ENCODE results near the gene ELAVL4.

The ELAVL4 gene

DNA sequence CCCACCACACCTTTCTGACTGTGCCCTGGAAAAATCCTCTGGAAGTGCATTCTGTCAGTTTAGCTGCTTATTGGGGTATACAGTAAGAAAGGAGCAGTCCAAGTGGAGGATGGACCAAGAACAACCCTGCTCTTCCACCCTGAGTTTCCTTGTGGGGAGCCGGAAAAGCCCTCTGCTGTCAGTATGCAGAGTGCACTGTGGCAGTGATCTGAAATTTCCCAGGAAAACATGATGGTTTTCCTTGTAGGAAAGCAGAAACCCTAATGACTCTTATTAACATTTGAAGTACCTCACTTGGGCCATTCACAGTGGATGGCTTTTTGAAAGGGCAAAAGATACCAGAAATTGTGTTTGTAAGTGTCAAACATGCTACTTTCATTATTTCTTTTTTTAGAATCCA is 20.5 kb downstream of the ELAVL4 start:
- TF ChIP-seq CTCF (IDR thresholded peaks at IDR 0.05; ENCODE audit: borderline replicate concordance, control extremely low read depth, extremely low read depth, insufficient read depth, missing control alignments): no peak
- DNase-seq (ENCODE audit: low spot score): no peak
- in situ Hi-C loops (cut with MboI; ENCODE audit: low sequenced_read_pairs, unreplicated experiment): no loop called here

- TF ChIP-seq CTCF (IDR thresholded peaks at IDR 0.05; ENCODE audit: borderline replicate concordance, control extremely low read depth, extremely low read depth, insufficient read depth, missing control alignments): no peak
- DNase-seq (ENCODE audit: low spot score): no peak
- in situ Hi-C loops (cut with MboI; ENCODE audit: low sequenced_read_pairs, unreplicated experiment): no loop called here
Observed at GRCh38 chr1:50132347-50132894, 23.7 kb downstream of the ELAVL4 start.

- no peak for DNase-seq (ENCODE audit: low spot score)
- in situ Hi-C loops (cut with MboI; ENCODE audit: low sequenced_read_pairs, unreplicated experiment): no loop called here
- no peak for TF ChIP-seq CTCF (IDR thresholded peaks at IDR 0.05; ENCODE audit: borderline replicate concordance, control extremely low read depth, extremely low read depth, insufficient read depth, missing control alignments)
Observed at GRCh38 chr1:50135716-50136115, 27.0 kb downstream of the ELAVL4 start.

DNA sequence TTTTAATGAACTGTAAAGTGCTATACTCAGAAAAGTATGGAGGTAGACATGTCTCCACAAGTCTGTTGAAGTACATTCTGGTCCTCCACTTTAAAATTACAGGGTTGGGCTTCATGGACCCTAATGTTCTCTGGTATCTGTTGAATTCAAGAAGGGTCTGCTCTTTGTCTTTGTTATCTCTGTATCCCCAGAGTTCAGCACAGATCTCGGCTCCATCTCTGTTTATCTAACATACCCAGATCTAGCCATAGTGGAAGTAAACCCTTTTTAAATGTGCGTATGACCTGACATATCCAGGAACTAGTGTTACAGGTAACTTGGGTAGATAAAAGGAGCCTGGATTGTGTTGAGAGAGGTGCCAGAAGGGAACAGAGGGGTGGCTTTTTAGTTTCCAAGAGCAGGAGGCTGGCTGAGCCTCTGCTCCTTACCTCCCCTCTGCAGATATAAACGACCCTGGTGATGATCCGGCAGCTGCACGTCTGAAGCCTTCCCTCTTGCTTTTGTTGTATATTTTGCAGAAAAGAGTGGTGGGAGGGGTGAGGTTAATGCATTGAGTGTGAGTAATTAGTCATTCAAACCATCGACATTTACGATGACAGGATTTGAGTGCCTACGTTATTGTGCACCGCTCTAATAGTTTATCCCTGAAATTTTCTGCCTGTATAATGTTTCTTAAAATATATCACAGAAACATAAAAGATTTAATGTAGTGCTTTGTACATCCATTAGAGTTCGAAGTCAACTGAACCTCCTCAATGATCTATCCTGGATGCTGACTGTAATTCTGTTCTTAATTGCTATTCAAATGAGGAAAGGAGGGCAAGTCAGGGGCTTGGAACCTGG is 30.8 kb downstream of the ELAVL4 start:
- DNase-seq (ENCODE audit: low spot score): no peak
- no peak for TF ChIP-seq CTCF (IDR thresholded peaks at IDR 0.05; ENCODE audit: borderline replicate concordance, control extremely low read depth, extremely low read depth, insufficient read depth, missing control alignments)
- in situ Hi-C loops (cut with MboI; ENCODE audit: low sequenced_read_pairs, unreplicated experiment): no loop called here

DNA sequence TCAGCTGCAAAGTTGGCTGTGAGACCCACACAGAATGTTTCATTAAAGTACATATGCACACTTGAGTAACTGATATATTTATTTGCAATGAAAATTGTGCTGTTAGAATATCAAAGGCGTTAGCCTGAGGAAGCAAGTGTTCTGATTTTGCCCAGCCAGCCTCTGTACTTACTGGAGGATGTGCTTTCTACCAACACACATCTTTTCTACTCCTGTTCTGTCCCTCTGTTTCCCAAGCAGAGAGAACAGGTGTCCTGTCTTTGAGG is 31.4 kb downstream of the ELAVL4 start:
- in situ Hi-C loops (cut with MboI; ENCODE audit: low sequenced_read_pairs, unreplicated experiment): no loop called here
- DNase-seq (ENCODE audit: low spot score): no peak
- no peak for TF ChIP-seq CTCF (IDR thresholded peaks at IDR 0.05; ENCODE audit: borderline replicate concordance, control extremely low read depth, extremely low read depth, insufficient read depth, missing control alignments)

DNA sequence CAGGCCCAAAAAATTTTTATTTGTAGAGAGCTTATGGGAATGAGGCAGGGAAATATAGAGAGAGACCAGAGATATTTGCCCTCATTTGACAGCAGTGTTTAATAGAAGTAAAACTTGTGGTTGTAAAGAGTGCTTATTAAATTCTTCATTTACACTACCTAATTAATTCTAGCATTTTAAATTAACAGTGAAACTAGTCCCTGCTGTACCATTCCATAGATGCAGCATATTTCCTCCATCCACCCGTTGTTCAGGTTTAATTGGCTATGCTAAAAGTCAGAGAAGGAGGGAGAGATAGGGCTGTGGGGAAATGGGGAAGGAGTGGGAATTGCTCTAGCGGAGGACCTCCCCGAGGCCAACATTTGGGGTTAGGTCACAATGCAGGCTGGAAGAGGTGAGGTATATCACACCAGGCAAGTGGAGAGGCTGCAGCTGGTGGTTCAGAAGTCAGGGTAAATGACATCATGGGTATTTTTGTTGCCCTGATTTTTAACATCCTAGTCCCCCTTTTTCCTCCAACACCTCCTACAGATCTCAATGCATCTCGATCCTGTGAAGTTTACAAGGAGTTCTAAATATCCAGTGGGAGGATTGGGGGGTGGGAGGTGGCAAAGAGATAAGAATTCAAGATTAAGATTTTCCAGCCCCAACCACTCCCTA is 38.6 kb downstream of the ELAVL4 start:
- no peak for TF ChIP-seq CTCF (IDR thresholded peaks at IDR 0.05; ENCODE audit: borderline replicate concordance, control extremely low read depth, extremely low read depth, insufficient read depth, missing control alignments)
- DNase-seq (ENCODE audit: low spot score): no peak
- in situ Hi-C loops (cut with MboI; ENCODE audit: low sequenced_read_pairs, unreplicated experiment): no loop called here

Measured in GM13976 (cell line).